HG02852 (cell line): ENCODE results near the gene SRPK1.

ENCODE experiments used
- ATAC-seq: cut with Tn5 transposase; IDR thresholded peaks from one replicate; pipeline ENCODE4 v1.9.1; 2021; ENCODE audit warnings: mild to moderate bottlenecking, moderate library complexity; ENCODE audit not compliant: unreplicated experiment

The SRPK1 gene

GRCh38 chr6:35786272-35786671 is 134.6 kb downstream of the SRPK1 start:
- ATAC-seq, result no peak

DNA sequence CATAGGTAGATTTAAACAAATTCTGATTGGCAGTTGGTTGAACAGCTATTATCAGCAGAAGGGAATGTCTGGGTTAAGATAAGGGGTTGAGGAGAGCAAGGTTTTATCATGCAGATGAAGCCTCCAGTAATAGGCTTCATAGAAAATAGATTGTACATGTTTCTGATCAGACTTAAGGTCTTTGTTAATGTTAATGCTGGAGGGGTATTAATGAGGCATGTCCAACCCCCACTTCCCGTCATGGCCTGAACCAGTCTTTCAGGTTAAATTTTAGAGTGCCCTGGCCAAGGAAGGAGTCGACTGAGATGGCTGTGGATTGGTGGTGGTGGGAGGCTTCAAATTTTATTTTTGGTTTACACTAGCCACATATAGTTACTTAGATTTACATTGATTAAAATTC is 136.7 kb downstream of the SRPK1 start:
- no peak for ATAC-seq
